K562 (cell line): ENCODE results near the gene DLX2. TPM values are rescaled to one million over a fixed set of nuclear protein-coding genes. Genes with fewer than 3 reads are reported as not detected.

Source experiments
- CBFB ChIP-seq: sonication (generic); formaldehyde crosslinking; IDR thresholded peaks from 2 replicates; pipeline ENCODE4 v1.4.0; 2020; ENCODE audit warnings: mild to moderate bottlenecking, missing genetic modification reagents
- DDX20 ChIP-seq: fragments of 450-650 bp; IDR thresholded peaks from 2 replicates; pipeline ENCODE4 v1.6.1; 2016; ENCODE audit warnings: missing genetic modification characterization, low read depth, mild to moderate bottlenecking, missing compliant biosample characterization, moderate library complexity
- ETV5 ChIP-seq: sonication (generic); formaldehyde crosslinking; IDR thresholded peaks from 2 replicates; pipeline ENCODE4 v1.4.0; 2020; ENCODE audit warnings: low read depth, mild to moderate bottlenecking, missing genetic modification reagents
- POLR3G ChIP-seq: IDR thresholded peaks from 2 replicates; pipeline ENCODE4 v1.6.1; 2011; ENCODE audit not compliant: insufficient read length, insufficient replicate concordance; ENCODE audit errors: extremely low read depth
- SRSF3 ChIP-seq: fragments of 200-400 bp; formaldehyde crosslinking; IDR thresholded peaks from 2 replicates; pipeline ENCODE4 v1.6.1; 2016; ENCODE audit warnings: mild to moderate bottlenecking, low read length, moderate library complexity; ENCODE audit not compliant: insufficient read depth
- TAF9B ChIP-seq: fragments of 450-650 bp; IDR thresholded peaks from 2 replicates; pipeline ENCODE4 v1.6.1; 2018; ENCODE audit warnings: mild to moderate bottlenecking; ENCODE audit not compliant: partially characterized antibody
- YY1 ChIP-seq, 3 experiments: IDR thresholded peaks; 2 replicates each; pipeline ENCODE4 v1.6.1; 2011; ENCODE audit warnings: low read length in 2 of 3, mild to moderate bottlenecking in 2 of 3, moderate library complexity in 2 of 3, borderline replicate concordance in 1 of 3, control low read depth in 1 of 3, low read depth in 1 of 3; ENCODE audit not compliant: insufficient read depth in 3 of 3, insufficient replicate concordance in 2 of 3, control insufficient read depth in 1 of 3, insufficient read length in 1 of 3; ENCODE audit errors: extremely low read depth in 1 of 3
- ZC3H8 ChIP-seq: fragments of 450-650 bp; IDR thresholded peaks from 2 replicates; pipeline ENCODE4 v1.6.1; 2017
- polyA plus RNA-seq, 8 experiments: library from polyadenylated mRNA; depleted of rRNA in 4 of 8; stranded (reverse) in 5 of 8; unstranded in 3 of 8; fragments of >200 nt; fragmentation: Nextera tagmentation in 2 of 8; fragmentation: Illumina TruSeq in 1 of 8; extraction: Ambion mirVana in 2 of 8; extraction: Trizol in 1 of 8; gene quantifications; 2 replicates each; pipeline versions ENCODE4 v1.2.1 to v1.2.3, GENCODE V29; 2011 to 2014; ENCODE audit warnings: inconsistent platforms in 1 of 8, missing spikeins in 1 of 8
- total RNA-seq, 7 experiments: library from RNA; depleted of rRNA in 6 of 7; stranded (reverse); fragments of >200 nt in 6 of 7; fragmentation: Illumina TruSeq in 2 of 7; extraction: Trizol in 2 of 7; gene quantifications; 2 replicates each; pipeline versions ENCODE4 v1.2.1 to v1.2.3, GENCODE V29; 2011 to 2021; ENCODE audit warnings: low replicate concordance in 1 of 7
- TF ChIP-seq, protein P1 (sequence below): fragments of 250-450 bp; sonication (Bioruptor Pico); IDR thresholded peaks from 2 replicates; pipeline ENCODE4 v1.4.0; 2020; ENCODE audit warnings: mild to moderate bottlenecking, moderate library complexity, borderline replicate concordance
- TF ChIP-seq, protein P2 (sequence below): sonication (generic); formaldehyde crosslinking; IDR thresholded peaks from 2 replicates; pipeline ENCODE4 v1.8.0; 2022; ENCODE audit warnings: missing genetic modification reagents, mild to moderate bottlenecking, borderline replicate concordance
- TF ChIP-seq, protein P3 (sequence below): sonication (generic); formaldehyde crosslinking; IDR thresholded peaks from 2 replicates; pipeline ENCODE4 v1.8.1; 2023; ENCODE audit warnings: mild to moderate bottlenecking, missing genetic modification reagents
- TF ChIP-seq, protein P4 (sequence below): IDR thresholded peaks from 3 replicates; pipeline ENCODE4 v1.6.1; 2011; ENCODE audit warnings: borderline replicate concordance, mild to moderate bottlenecking; ENCODE audit not compliant: insufficient read length, insufficient read depth
- TF ChIP-seq, protein P5 (sequence below): fragments of 250-450 bp; sonication (Bioruptor Pico); IDR thresholded peaks from 2 replicates; pipeline ENCODE4 v1.5.0; 2022; ENCODE audit warnings: mild to moderate bottlenecking

DLX2 gene
- total and polyA plus RNA-seq, 9 of the 15 experiments (the other 6 are each of a cell fraction or from before 2014, with no cell fraction given): 0.14 to 4.3 (median 0.86) TPM

DNA sequence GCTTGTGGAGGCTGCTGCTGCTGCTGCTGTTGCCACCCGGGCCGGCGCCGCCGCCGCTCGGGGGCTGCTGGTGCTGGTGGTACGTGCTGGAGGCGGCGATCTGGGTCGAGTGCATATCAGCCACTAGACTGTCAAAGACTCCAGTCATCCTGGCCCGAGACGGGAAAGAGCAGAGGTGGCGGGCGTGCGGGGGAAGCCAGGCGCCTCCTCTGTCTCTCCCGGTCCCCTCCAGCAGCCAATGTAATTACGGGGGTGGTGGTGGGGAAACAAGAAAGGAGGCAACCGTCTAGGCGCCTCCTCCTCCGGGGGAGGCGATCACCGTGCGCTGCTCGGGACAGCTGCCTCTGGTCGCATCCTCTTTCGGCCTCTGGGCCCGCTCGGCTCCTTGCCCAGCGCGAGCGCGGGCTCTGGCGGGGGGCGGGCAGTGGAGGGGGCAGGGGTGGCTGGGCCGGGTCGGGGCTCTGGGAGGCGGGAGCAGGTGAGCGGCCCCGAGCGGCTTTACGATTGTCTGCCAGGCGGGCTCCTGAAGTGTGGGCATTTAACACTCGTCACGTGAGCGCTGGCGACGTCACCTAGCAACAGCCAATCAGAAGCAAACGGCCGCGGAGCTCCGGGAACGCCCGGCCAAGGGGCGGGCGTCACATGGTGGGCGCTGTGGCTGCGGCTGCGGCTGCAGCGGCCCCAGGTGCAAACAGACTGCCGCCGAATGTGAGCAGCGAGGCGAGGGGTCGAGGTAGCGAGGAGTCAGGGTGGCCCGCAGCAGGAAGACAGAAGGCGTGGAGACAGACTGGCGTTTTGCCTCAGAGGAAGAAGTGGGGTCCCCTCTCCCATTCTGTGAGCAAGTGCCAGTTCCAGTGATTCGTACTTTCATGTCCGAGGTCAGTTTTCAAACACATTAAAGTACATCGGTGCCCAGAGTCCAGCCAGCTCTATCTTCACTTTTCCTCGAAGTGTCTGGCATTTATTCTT lies at the start of gene DLX2 (continued):
- TF ChIP-seq, protein P1, sequence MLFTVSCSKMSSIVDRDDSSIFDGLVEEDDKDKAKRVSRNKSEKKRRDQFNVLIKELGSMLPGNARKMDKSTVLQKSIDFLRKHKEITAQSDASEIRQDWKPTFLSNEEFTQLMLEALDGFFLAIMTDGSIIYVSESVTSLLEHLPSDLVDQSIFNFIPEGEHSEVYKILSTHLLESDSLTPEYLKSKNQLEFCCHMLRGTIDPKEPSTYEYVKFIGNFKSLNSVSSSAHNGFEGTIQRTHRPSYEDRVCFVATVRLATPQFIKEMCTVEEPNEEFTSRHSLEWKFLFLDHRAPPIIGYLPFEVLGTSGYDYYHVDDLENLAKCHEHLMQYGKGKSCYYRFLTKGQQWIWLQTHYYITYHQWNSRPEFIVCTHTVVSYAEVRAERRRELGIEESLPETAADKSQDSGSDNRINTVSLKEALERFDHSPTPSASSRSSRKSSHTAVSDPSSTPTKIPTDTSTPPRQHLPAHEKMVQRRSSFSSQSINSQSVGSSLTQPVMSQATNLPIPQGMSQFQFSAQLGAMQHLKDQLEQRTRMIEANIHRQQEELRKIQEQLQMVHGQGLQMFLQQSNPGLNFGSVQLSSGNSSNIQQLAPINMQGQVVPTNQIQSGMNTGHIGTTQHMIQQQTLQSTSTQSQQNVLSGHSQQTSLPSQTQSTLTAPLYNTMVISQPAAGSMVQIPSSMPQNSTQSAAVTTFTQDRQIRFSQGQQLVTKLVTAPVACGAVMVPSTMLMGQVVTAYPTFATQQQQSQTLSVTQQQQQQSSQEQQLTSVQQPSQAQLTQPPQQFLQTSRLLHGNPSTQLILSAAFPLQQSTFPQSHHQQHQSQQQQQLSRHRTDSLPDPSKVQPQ (CRISPR knock-in tag): no peak
- no peak for TF ChIP-seq TAF9B
- no peak for TF ChIP-seq SRSF3
- no peak for TF ChIP-seq DDX20
- TF ChIP-seq, protein P2, sequence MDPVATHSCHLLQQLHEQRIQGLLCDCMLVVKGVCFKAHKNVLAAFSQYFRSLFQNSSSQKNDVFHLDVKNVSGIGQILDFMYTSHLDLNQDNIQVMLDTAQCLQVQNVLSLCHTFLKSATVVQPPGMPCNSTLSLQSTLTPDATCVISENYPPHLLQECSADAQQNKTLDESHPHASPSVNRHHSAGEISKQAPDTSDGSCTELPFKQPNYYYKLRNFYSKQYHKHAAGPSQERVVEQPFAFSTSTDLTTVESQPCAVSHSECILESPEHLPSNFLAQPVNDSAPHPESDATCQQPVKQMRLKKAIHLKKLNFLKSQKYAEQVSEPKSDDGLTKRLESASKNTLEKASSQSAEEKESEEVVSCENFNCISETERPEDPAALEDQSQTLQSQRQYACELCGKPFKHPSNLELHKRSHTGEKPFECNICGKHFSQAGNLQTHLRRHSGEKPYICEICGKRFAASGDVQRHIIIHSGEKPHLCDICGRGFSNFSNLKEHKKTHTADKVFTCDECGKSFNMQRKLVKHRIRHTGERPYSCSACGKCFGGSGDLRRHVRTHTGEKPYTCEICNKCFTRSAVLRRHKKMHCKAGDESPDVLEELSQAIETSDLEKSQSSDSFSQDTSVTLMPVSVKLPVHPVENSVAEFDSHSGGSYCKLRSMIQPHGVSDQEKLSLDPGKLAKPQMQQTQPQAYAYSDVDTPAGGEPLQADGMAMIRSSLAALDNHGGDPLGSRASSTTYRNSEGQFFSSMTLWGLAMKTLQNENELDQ (CRISPR knock-in tag): no peak
- no peak for TF ChIP-seq POLR3G
- TF ChIP-seq, protein P3, sequence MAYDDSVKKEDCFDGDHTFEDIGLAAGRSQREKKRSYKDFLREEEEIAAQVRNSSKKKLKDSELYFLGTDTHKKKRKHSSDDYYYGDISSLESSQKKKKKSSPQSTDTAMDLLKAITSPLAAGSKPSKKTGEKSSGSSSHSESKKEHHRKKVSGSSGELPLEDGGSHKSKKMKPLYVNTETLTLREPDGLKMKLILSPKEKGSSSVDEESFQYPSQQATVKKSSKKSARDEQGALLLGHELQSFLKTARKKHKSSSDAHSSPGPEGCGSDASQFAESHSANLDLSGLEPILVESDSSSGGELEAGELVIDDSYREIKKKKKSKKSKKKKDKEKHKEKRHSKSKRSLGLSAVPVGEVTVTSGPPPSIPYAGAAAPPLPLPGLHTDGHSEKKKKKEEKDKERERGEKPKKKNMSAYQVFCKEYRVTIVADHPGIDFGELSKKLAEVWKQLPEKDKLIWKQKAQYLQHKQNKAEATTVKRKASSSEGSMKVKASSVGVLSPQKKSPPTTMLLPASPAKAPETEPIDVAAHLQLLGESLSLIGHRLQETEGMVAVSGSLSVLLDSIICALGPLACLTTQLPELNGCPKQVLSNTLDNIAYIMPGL (CRISPR knock-in tag): no peak
- TF ChIP-seq YY1 (IDR thresholded peaks at IDR 0.05; ENCODE audit: borderline replicate concordance in 1 of 3, control insufficient read depth in 1 of 3, extremely low read depth in 1 of 3, insufficient read depth in 3 of 3, insufficient read length in 1 of 3, insufficient replicate concordance in 2 of 3, low read depth in 1 of 3, low read length in 2 of 3): peak in 2 of 3 experiments; percentile 64 to 65
- no peak for TF ChIP-seq ZC3H8
- TF ChIP-seq, protein P4, sequence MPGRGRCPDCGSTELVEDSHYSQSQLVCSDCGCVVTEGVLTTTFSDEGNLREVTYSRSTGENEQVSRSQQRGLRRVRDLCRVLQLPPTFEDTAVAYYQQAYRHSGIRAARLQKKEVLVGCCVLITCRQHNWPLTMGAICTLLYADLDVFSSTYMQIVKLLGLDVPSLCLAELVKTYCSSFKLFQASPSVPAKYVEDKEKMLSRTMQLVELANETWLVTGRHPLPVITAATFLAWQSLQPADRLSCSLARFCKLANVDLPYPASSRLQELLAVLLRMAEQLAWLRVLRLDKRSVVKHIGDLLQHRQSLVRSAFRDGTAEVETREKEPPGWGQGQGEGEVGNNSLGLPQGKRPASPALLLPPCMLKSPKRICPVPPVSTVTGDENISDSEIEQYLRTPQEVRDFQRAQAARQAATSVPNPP: no peak
- no peak for TF ChIP-seq ETV5 (CRISPR knock-in tag)
- TF ChIP-seq, protein P5, sequence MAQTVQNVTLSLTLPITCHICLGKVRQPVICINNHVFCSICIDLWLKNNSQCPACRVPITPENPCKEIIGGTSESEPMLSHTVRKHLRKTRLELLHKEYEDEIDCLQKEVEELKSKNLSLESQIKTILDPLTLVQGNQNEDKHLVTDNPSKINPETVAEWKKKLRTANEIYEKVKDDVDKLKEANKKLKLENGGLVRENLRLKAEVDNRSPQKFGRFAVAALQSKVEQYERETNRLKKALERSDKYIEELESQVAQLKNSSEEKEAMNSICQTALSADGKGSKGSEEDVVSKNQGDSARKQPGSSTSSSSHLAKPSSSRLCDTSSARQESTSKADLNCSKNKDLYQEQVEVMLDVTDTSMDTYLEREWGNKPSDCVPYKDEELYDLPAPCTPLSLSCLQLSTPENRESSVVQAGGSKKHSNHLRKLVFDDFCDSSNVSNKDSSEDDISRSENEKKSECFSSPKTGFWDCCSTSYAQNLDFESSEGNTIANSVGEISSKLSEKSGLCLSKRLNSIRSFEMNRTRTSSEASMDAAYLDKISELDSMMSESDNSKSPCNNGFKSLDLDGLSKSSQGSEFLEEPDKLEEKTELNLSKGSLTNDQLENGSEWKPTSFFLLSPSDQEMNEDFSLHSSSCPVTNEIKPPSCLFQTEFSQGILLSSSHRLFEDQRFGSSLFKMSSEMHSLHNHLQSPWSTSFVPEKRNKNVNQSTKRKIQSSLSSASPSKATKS (CRISPR knock-in tag): no peak
- 0 out of 2 replicates have a peak, but pooled peaks have one; percentile 41 for TF ChIP-seq CBFB
